MM.1S (cell line): Measurements from ENCODE around the gene ITGB6.

ENCODE experiments used
- DNase-seq: peaks from one replicate; pipeline ENCODE4 v3.0.0-alpha.2; 2015
- H2AFZ ChIP-seq: fragments of 300-600 bp; sonication (generic); 2 replicates; pipeline ENCODE4 v1.6.0; 2016; ENCODE audit warnings: antibody characterized with exemption, low read length
- H3F3A ChIP-seq: fragments of 300-600 bp; sonication (generic); 2 replicates; pipeline ENCODE4 v1.6.1; 2016; ENCODE audit warnings: mild to moderate bottlenecking, antibody characterized with exemption, low read length, moderate library complexity, mixed read lengths; ENCODE audit not compliant: insufficient read depth
- H3K27ac ChIP-seq: fragments of 300-600 bp; sonication (generic); 2 replicates; pipeline ENCODE4 v1.5.1; 2016; ENCODE audit warnings: mild to moderate bottlenecking, low read length
- H3K27me3 ChIP-seq: fragments of 300-600 bp; sonication (generic); replicated peaks from 2 replicates; pipeline ENCODE4 v1.6.0; 2016; ENCODE audit warnings: low read length; ENCODE audit not compliant: insufficient read depth
- H3K36me3 ChIP-seq: fragments of 300-600 bp; sonication (generic); replicated peaks from 2 replicates; pipeline ENCODE4 v1.6.1; 2016; ENCODE audit warnings: mild to moderate bottlenecking, low read length, mixed read lengths; ENCODE audit not compliant: insufficient read depth
- H3K4me1 ChIP-seq: fragments of 300-600 bp; sonication (generic); 2 replicates; pipeline ENCODE4 v1.6.1; 2016; ENCODE audit warnings: low read length, mixed read lengths
- H3K4me2 ChIP-seq: fragments of 300-600 bp; sonication (generic); 2 replicates; pipeline ENCODE4 v1.6.0; 2016; ENCODE audit warnings: low read depth, low read length
- H3K4me3 ChIP-seq: fragments of 300-600 bp; sonication (generic); 2 replicates; pipeline ENCODE4 v1.5.1; 2016; ENCODE audit warnings: low read length, mixed read lengths
- H3K79me2 ChIP-seq: fragments of 300-600 bp; sonication (generic); 2 replicates; pipeline ENCODE4 v1.6.1; 2016; ENCODE audit warnings: mixed run types, low read length, mixed read lengths
- H3K9ac ChIP-seq: fragments of 300-600 bp; sonication (generic); 2 replicates; pipeline ENCODE4 v1.6.1; 2016; ENCODE audit warnings: low read length, mixed read lengths
- H3K9me2 ChIP-seq: fragments of 300-600 bp; sonication (generic); replicated peaks from 2 replicates; pipeline ENCODE4 v1.6.1; 2016; ENCODE audit warnings: mild to moderate bottlenecking, low read length, mixed read lengths; ENCODE audit not compliant: insufficient read depth
- H3K9me3 ChIP-seq: fragments of 300-600 bp; sonication (generic); replicated peaks from 2 replicates; pipeline ENCODE4 v1.6.1; 2016; ENCODE audit warnings: mild to moderate bottlenecking, low read length, mixed read lengths; ENCODE audit not compliant: insufficient read depth
- H4K20me1 ChIP-seq: fragments of 300-600 bp; sonication (generic); 2 replicates; pipeline ENCODE4 v1.6.1; 2016; ENCODE audit warnings: mild to moderate bottlenecking, low read length, moderate library complexity, mixed read lengths; ENCODE audit not compliant: insufficient read depth
- CTCF ChIP-seq: fragments of 300-600 bp; sonication (generic); IDR thresholded peaks from 2 replicates; pipeline ENCODE4 v1.5.1; 2016; ENCODE audit warnings: antibody characterized with exemption, low read length, mixed read lengths
- EZH2 ChIP-seq: fragments of 300-600 bp; sonication (generic); optimal IDR thresholded peaks from 2 replicates; pipeline ENCODE3; 2017; ENCODE audit warnings: low read depth, mild to moderate bottlenecking, antibody characterized with exemption, low read length, mixed read lengths
- EZH2phosphoT487 ChIP-seq: fragments of 300-600 bp; sonication (generic); IDR thresholded peaks from 2 replicates; pipeline ENCODE4 v1.6.1; 2018; ENCODE audit warnings: antibody characterized with exemption, low read length

ITGB6 gene

GRCh38 chr2:160063271-160063670 lies 136.8 kb downstream of the ITGB6 start:
- Histone ChIP-seq H3K36me3 (no peaks in the 10 kb centered on the region), H3K4me1 (no peaks in the 10 kb centered on the region), H3K79me2 (no peaks in the 10 kb centered on the region), H3K4me2 (no peak overlapping the region), H3K27me3 (no peaks in the 10 kb centered on the region), H4K20me1 (no peaks in the 10 kb centered on the region), H3K9me3 (no peaks in the 10 kb centered on the region), H3F3A (no peaks in the 10 kb centered on the region), H2AFZ (no peak overlapping the region), H3K4me3 (no peak overlapping the region), H3K9me2 (no peaks in the 10 kb centered on the region), H3K9ac (no peak overlapping the region), H3K27ac (no peak overlapping the region)
- TF ChIP-seq CTCF (no peak), EZH2phosphoT487 (no peak)
- no peak for DNase-seq

GRCh38 chr2:160062292-160063005 lies 137.6 kb downstream of the ITGB6 start, which contains the start of gene PLA2R1:
Gene PLA2R1 (minus strand): TSS chr2:160062615. CDS start chr2:160062403, 212 bp downstream.
- Histone ChIP-seq H2AFZ (0 out of 2 replicates have a peak within 1 kb of the TSS, but pooled peaks have one; percentile 38), H3K79me2 (no peaks in the 10 kb centered on the region)

GRCh38 chr2:160061944-160062291 lies 138.2 kb downstream of the ITGB6 start:
- Histone ChIP-seq H3K27ac (no peak overlapping the region), H3K9ac (no peak overlapping the region), H3K4me2 (no peak overlapping the region; the same call in 1 of the 2 replicates), H3K9me2 (no peaks in the 10 kb centered on the region), H4K20me1 (no peaks in the 10 kb centered on the region), H3K79me2 (no peaks in the 10 kb centered on the region), H3K4me3 (no peak overlapping the region; the same call in 1 of the 2 replicates), H2AFZ (0 out of 2 replicates have a peak overlapping the region, but pooled peaks have one; percentile 38), H3K27me3 (no peaks in the 10 kb centered on the region), H3K4me1 (no peaks in the 10 kb centered on the region), H3K9me3 (no peaks in the 10 kb centered on the region), H3F3A (no peaks in the 10 kb centered on the region), H3K36me3 (no peaks in the 10 kb centered on the region)
- TF ChIP-seq CTCF: no peak
- DNase-seq: no peak

More at GRCh38 chr2:160062292-160063005, 137.6 kb downstream of the ITGB6 start, which contains the start of gene PLA2R1:
- H3K27ac ChIP-seq: no peak within 1 kb of the TSS
- no peaks in the 10 kb centered on the region for H3K36me3 ChIP-seq
- H3K9me2 ChIP-seq: no peaks in the 10 kb centered on the region
- H3K27me3 ChIP-seq: no peaks in the 10 kb centered on the region
- H3K9ac ChIP-seq: no peak within 1 kb of the TSS
- H3K4me1 ChIP-seq: no peaks in the 10 kb centered on the region
- no peak within 1 kb of the TSS; the same call in 1 of the 2 replicates for H3K4me2 ChIP-seq
- TF ChIP-seq CTCF (no peak), EZH2phosphoT487 (no peak), EZH2 (no peak)
- DNase-seq: no peak
- no peaks in the 10 kb centered on the region for H3F3A ChIP-seq
- H3K9me3 ChIP-seq: no peaks in the 10 kb centered on the region
- H3K4me3 ChIP-seq: no peak within 1 kb of the TSS; the same call in 1 of the 2 replicates
- no peaks in the 10 kb centered on the region for H4K20me1 ChIP-seq
